Left lung (tissue), 10 donors: ENCODE measurements around the gene CD6. TPM values are rescaled to one million over a fixed set of nuclear protein-coding genes. Genes with fewer than 3 reads are reported as not detected.

Source experiments
- ATAC-seq: fragments of 200-7000 bp; cut with Tn5 transposase; one replicate; pipeline ENCODE4 v1.9.1; 2020; ENCODE audit warnings: moderate library complexity
- DNase-seq, 4 donors: peaks; one replicate each; pipeline ENCODE4 v3.0.0-alpha.2; 2013 to 2020
- H3K27ac ChIP-seq, 2 donors: fragments of 200-600 bp; sonication (generic) in 1 of 2; one replicate each; pipeline versions ENCODE4 v1.5.0 to v1.8.0; 2020 to 2021
- H3K27me3 ChIP-seq, 2 donors: fragments of 200-600 bp; sonication (generic) in 1 of 2; one replicate each; pipeline versions ENCODE4 v1.5.0 to v1.8.0; 2020 to 2021
- H3K36me3 ChIP-seq, 2 donors: fragments of 200-600 bp; sonication (generic) in 1 of 2; one replicate each; pipeline versions ENCODE4 v1.5.0 to v1.8.0; 2020 to 2021
- H3K4me1 ChIP-seq, 2 donors: fragments of 200-600 bp; one replicate each; pipeline ENCODE4 v1.8.0; 2021
- H3K4me3 ChIP-seq, 2 donors: fragments of 200-600 bp; sonication (generic) in 1 of 2; one replicate each; pipeline versions ENCODE4 v1.5.0 to v1.8.0; 2020 to 2021; ENCODE audit warnings: mild to moderate bottlenecking in 1 of 2
- H3K9me3 ChIP-seq, 2 donors: fragments of 200-600 bp; sonication (generic) in 1 of 2; one replicate each; pipeline versions ENCODE4 v1.5.0 to v1.8.0; 2020 to 2021
- CTCF ChIP-seq, 2 donors: fragments of 200-600 bp; sonication (generic) in 1 of 2; IDR thresholded peaks; one replicate each; pipeline versions ENCODE4 v1.5.0 to v1.8.0; 2021; ENCODE audit warnings: antibody characterized with exemption in 2 of 2
- intact Hi-C, 2 donors: fragments of 100-400 bp; cut with DNase I; formaldehyde crosslinking; loops; one replicate each; pipeline versions ENCODE4 v1.11.2 to v1.14.2; 2022
- polyA plus RNA-seq, 6 donors: library from polyadenylated mRNA; unstranded; fragments of 120-200 nt; gene quantifications; one replicate each; pipeline ENCODE4 v1.2.1, GENCODE V29; 2013; ENCODE audit not compliant: insufficient read length in 6 of 6
- total RNA-seq, 2 donors: library from RNA; stranded (reverse); fragmentation: NEBNext Ultra II Directional; extraction: Animal tissue kit (Norgen Biotek cat#: 25700); gene quantifications; one replicate each; pipeline ENCODE4 v1.2.1, GENCODE V29; 2021
- donor health status: DM: no; HTN: yes; CAD: no.
- donor health status: DM: no; HTN: no; CAD: no.

Gene CD6
- total and polyA plus RNA-seq, 8 donors: 0.66 to 6.3 (median 1.7) TPM

DNA sequence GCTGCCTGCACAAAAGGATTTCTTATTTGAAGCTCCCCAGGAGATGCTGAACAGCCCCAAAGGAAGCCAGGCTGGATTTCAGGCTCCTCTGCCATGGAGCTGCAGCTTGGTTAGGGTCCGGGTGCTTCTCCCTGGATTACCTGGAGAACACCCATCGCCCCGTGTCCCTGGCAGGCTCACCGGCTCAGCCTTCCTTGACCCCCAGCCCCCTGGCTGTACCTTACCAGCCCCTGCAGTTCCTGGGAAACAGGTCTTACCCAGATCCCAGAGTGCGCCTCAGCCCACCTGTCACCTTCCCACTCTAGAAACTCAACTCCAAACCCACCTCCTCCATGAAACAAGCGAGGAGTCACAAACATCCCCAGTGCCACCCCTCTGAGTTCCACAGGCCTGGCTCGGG, 85.5 kb downstream of the CD6 start:
- no peak overlapping the region for H3K4me3 ChIP-seq

GRCh38 chr11:61057615-61058014, 86.1 kb downstream of the CD6 start:
- no peak for TF ChIP-seq CTCF (IDR thresholded peaks at IDR 0.05)
- no peaks in the 10 kb centered on the region for H3K27me3 ChIP-seq
- H3K27ac ChIP-seq: no peak overlapping the region
- H3K4me1 ChIP-seq: peaks cover 0 to 3% of the 10 kb centered on the region in 2 donors
- no peaks in the 10 kb centered on the region for H3K9me3 ChIP-seq
- H3K36me3 ChIP-seq: no peaks in the 10 kb centered on the region
- ATAC-seq (no peak), DNase-seq (no peak)
- intact Hi-C loops: no loop called here
- no peak overlapping the region for H3K4me3 ChIP-seq

More for the DNA sequence above, 85.5 kb downstream of the CD6 start:
- H3K36me3 ChIP-seq: no peaks in the 10 kb centered on the region
- intact Hi-C loops: no loop called here
- H3K9me3 ChIP-seq: no peaks in the 10 kb centered on the region
- no peaks in the 10 kb centered on the region for H3K27me3 ChIP-seq
- H3K4me1 ChIP-seq: peaks cover 0 to 3% of the 10 kb centered on the region in 2 donors
- H3K27ac ChIP-seq: no peak overlapping the region
- TF ChIP-seq CTCF (IDR thresholded peaks at IDR 0.05): no peak
- ATAC-seq (no peak), DNase-seq (no peak)

DNA sequence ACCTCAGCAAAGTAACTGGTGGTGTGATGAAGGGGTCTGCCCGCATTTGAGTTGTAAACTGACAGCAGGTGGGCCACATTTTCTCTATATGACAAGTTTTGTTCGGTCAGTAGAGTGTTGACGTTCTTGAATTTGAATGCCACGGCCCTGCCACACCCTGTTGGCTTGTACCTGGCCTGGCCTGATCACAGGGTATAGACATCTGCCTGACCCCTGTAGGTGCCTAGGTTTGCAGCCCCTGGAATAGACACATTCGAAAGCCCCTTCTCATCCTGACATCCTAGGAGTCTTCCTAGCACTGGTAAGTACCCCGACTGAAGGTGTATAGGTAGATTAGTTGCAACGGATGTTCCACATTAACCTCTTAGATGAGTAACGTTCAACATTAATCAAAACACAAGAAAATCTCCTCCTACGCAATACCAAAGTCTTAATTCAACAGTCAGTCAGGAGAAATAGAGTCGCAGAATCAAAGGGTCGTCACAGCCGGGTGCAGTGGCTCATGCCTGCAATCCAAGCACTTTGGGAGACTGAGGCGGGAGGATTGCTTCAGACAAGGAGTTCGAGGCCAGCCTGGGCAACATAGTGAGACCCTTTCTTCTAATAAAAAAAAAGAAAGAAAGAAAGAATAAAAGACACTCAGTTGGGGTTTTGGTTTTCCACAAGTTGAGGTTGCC, 87.2 kb downstream of the CD6 start:
- ATAC-seq: no peak
- intact Hi-C loops: no loop called here
- Histone ChIP-seq H3K9me3 (no peaks in the 10 kb centered on the region), H3K27ac (no peak overlapping the region), H3K36me3 (no peaks in the 10 kb centered on the region), H3K4me1 (peaks cover 0 to 3% of the 10 kb centered on the region in 2 donors), H3K27me3 (no peaks in the 10 kb centered on the region), H3K4me3 (no peak overlapping the region)
- TF ChIP-seq CTCF (IDR thresholded peaks at IDR 0.05): no peak
- DNase-seq: no peak

DNA sequence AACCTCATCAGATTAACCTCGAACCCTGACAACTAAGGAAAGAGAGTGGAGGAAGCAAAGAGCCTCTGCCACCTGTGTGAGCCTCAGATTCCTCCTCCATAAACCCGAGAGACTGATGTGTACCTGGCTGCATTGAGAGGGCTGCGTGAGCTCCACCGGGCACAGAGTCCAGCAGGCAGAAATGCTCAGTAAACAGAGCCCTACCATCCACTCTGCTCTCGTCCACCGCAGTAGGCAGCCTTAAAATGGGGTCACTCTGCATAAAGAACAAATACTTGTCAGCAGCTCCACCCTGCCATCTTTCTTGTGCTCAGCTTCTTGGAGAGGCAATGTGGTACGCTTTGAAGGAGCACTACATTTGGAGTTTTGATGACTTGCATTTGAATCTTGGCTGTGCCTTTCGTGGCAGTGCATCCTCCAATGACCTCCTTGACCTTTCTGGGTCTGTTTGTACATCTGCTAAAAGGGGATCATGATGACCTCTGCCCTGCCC, 87.8 kb downstream of the CD6 start:
- no peak for TF ChIP-seq CTCF (IDR thresholded peaks at IDR 0.05)
- DNase-seq: no peak
- no peaks in the 10 kb centered on the region for H3K27me3 ChIP-seq

GRCh38 chr11:61061081-61061826, 89.8 kb downstream of the CD6 start:
- Histone ChIP-seq H3K27me3 (no peaks in the 10 kb centered on the region), H3K4me1 (peaks cover 0 to 3% of the 10 kb centered on the region in 2 donors), H3K27ac (no peak overlapping the region), H3K36me3 (no peaks in the 10 kb centered on the region), H3K9me3 (no peaks in the 10 kb centered on the region), H3K4me3 (no peak overlapping the region)
- ATAC-seq (peak; percentile 61), DNase-seq (no peak)
- intact Hi-C loops: no loop called here
- no peak for TF ChIP-seq CTCF (IDR thresholded peaks at IDR 0.05)

More for the DNA sequence above, 87.8 kb downstream of the CD6 start:
- Histone ChIP-seq H3K36me3 (no peaks in the 10 kb centered on the region), H3K27ac (no peak overlapping the region), H3K4me3 (no peak overlapping the region), H3K4me1 (peaks cover 0 to 3% of the 10 kb centered on the region in 2 donors), H3K9me3 (no peaks in the 10 kb centered on the region)
- no peak for ATAC-seq
- intact Hi-C loops: no loop called here
